ENCODE data around the gene TSBP1.
"Not testable (repeated sequence)": the region's sequence is repeated elsewhere in the genome, so short reads cannot be mapped to it uniquely, and the experiment has no call there.

TSBP1 gene

GRCh38 chr6:32271429-32271828 lies 100.3 kb downstream of the TSBP1 start:
- Histone ChIP-seq H3K27ac (ENCODE audit: low read depth, low read length) (peak overlapping the region; percentile 41), H3K36me3 (ENCODE audit: control insufficient read depth, low read length) (peaks cover 8% of the 10 kb centered on the region; the same call in 1 of the 2 replicates), H3K4me3 (ENCODE audit: low read length) (peak overlapping the region; percentile 46), H3K4me1 (ENCODE audit: control insufficient read depth, low read length) (peaks cover 58% of the 10 kb centered on the region), H3K79me2 (ENCODE audit: control insufficient read depth, low read length) (no peaks in the 10 kb centered on the region), H3K27me3 (ENCODE audit: control insufficient read depth, low read length) (no peaks in the 10 kb centered on the region), H3K4me2 (ENCODE audit: low read length) (peak overlapping the region; percentile 56), H3F3A (ENCODE audit: control insufficient read depth, insufficient read depth) (0 out of 2 replicates have a peak, but pooled peaks cover 3% of the 10 kb centered on the region), H4K20me1 (ENCODE audit: control insufficient read depth, insufficient read depth, low read depth, low read length) (no peaks in the 10 kb centered on the region), H3K9me3 (ENCODE audit: control insufficient read depth, insufficient read depth, low read length) (no peaks in the 10 kb centered on the region), H3K9me2 (replicated peaks; ENCODE audit: control insufficient read depth, low read length) (no peaks in the 10 kb centered on the region)
- TF ChIP-seq EZH2phosphoT487 (IDR thresholded peaks at IDR 0.05; ENCODE audit: borderline replicate concordance, low read length) (no peak), CTCF (IDR thresholded peaks at IDR 0.05; ENCODE audit: low read depth, low read length, poor library complexity, severe bottlenecking) (no peak)

- H3K9me2 ChIP-seq (replicated peaks; ENCODE audit: control insufficient read depth, low read length); H4K20me1 ChIP-seq (ENCODE audit: control insufficient read depth, insufficient read depth, low read depth, low read length); H3K79me2 ChIP-seq (ENCODE audit: control insufficient read depth, low read length); H3K9me3 ChIP-seq (ENCODE audit: control insufficient read depth, insufficient read depth, low read length); H3K27me3 ChIP-seq (ENCODE audit: control insufficient read depth, low read length); H3F3A ChIP-seq (ENCODE audit: control insufficient read depth, insufficient read depth); H3K36me3 ChIP-seq (ENCODE audit: control insufficient read depth, low read length): not testable (repeated sequence)
- H3K4me3 ChIP-seq (ENCODE audit: low read length), result peak overlapping the region; percentile 22; the same call in 1 of the 2 replicates
- peaks cover 54% of the 10 kb centered on the region for H3K4me1 ChIP-seq (ENCODE audit: control insufficient read depth, low read length)
- H3K27ac ChIP-seq (ENCODE audit: low read depth, low read length), result peak overlapping the region; percentile 52
- peak overlapping the region; percentile 51 for H3K4me2 ChIP-seq (ENCODE audit: low read length)
Measured at GRCh38 chr6:32268459-32268858, 103.2 kb downstream of the TSBP1 start.

DNA sequence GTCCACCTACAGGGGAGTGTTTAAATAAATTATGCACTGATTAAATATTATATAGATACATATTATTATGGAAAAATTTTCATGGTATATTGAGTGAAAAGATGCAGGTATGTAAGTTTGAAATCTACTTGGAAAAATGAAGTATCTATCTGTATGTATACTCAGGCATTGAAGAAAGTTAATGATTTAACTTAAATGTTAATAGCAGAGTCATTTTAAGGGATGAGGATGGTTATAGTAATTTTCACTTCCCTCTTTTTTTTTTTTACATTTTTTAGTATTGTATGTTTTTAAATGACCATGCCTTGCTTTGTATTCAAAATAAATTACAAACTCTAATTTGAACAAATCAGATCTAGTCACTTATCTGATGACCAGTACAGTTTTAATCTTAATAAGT lies 104.7 kb downstream of the TSBP1 start:
- Histone ChIP-seq H3F3A (ENCODE audit: control insufficient read depth, insufficient read depth) (0 out of 2 replicates have a peak, but pooled peaks cover 3% of the 10 kb centered on the region), H3K4me2 (ENCODE audit: low read length) (peak overlapping the region; percentile 51)
- TF ChIP-seq EZH2phosphoT487 (IDR thresholded peaks at IDR 0.05; ENCODE audit: borderline replicate concordance, low read length) (no peak), CTCF (IDR thresholded peaks at IDR 0.05; ENCODE audit: low read depth, low read length, poor library complexity, severe bottlenecking) (no peak)

GRCh38 chr6:32257262-32257661 lies 114.4 kb downstream of the TSBP1 start:
- not testable (repeated sequence) for H3K4me3 ChIP-seq (ENCODE audit: low read length); H3K27me3 ChIP-seq (ENCODE audit: control insufficient read depth, low read length); H3K9me2 ChIP-seq (replicated peaks; ENCODE audit: control insufficient read depth, low read length); H3K79me2 ChIP-seq (ENCODE audit: control insufficient read depth, low read length); H3K27ac ChIP-seq (ENCODE audit: low read depth, low read length); H4K20me1 ChIP-seq (ENCODE audit: control insufficient read depth, insufficient read depth, low read depth, low read length); H3K36me3 ChIP-seq (ENCODE audit: control insufficient read depth, low read length); H3F3A ChIP-seq (ENCODE audit: control insufficient read depth, insufficient read depth); H3K9me3 ChIP-seq (ENCODE audit: control insufficient read depth, insufficient read depth, low read length); H3K4me2 ChIP-seq (ENCODE audit: low read length)
- H3K4me1 ChIP-seq (ENCODE audit: control insufficient read depth, low read length), result peaks cover 26% of the 10 kb centered on the region

More for the DNA sequence above, 104.7 kb downstream of the TSBP1 start:
- Histone ChIP-seq H3K27me3 (ENCODE audit: control insufficient read depth, low read length) (no peaks in the 10 kb centered on the region), H3K4me1 (ENCODE audit: control insufficient read depth, low read length) (peaks cover 47% of the 10 kb centered on the region), H3K79me2 (ENCODE audit: control insufficient read depth, low read length) (no peaks in the 10 kb centered on the region), H4K20me1 (ENCODE audit: control insufficient read depth, insufficient read depth, low read depth, low read length) (no peaks in the 10 kb centered on the region), H3K27ac (ENCODE audit: low read depth, low read length) (peak overlapping the region; percentile 52), H3K9me2 (replicated peaks; ENCODE audit: control insufficient read depth, low read length) (no peaks in the 10 kb centered on the region), H3K9me3 (ENCODE audit: control insufficient read depth, insufficient read depth, low read length) (no peaks in the 10 kb centered on the region), H3K36me3 (ENCODE audit: control insufficient read depth, low read length) (peaks cover 8% of the 10 kb centered on the region; the same call in 1 of the 2 replicates), H3K4me3 (ENCODE audit: low read length) (peak overlapping the region; percentile 22; the same call in 1 of the 2 replicates)
